Fibroblast of skin of abdomen (primary cell): Measurements from ENCODE around the gene PTPN21.
A peak's percentile ranks its signal among the peaks of the same experiment; 100 is the strongest.

Source experiments
- DNase-seq: peaks from one replicate; pipeline ENCODE4 v3.0.0-alpha.2; 2013

PTPN21 gene

DNA sequence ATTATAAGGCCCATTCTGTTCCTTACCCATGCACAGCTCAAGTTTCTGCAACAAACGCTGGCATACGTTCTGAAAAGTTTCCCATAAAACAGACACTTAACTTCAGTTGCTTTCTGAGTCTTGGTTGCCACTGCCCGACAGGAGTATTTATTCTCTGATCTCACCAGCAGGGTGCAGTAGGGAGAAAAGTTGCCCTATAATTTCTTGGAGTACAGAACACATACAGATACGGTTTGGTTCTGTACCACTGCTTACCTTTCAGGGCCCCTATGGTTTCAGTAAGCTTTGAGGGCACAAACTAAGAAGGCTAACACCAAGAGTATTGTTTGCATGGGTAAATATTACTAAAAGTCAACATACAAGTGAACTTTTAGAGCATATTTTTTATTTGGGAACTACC, 91.5 kb downstream of the PTPN21 start:
- DNase-seq = no peak

DNA sequence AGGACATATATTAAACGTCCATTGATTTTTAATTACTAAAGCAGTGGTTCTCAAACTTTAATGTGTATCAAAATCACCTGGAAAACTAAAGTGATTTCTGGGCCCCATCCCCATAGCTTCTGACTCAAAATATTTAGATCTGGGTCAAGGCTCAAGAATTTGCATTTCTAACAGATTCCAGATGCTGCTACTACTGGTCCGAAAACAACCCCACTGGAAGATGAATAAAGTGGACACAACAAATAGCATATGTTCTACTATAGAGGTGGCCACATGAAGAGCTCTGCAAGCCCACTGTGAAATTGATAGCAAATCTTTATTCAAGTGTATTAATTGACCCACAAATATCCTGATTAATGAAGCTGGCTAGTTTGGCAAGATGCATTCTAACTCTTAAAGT, 99.9 kb downstream of the PTPN21 start:
- peak; percentile 28 for DNase-seq

DNA sequence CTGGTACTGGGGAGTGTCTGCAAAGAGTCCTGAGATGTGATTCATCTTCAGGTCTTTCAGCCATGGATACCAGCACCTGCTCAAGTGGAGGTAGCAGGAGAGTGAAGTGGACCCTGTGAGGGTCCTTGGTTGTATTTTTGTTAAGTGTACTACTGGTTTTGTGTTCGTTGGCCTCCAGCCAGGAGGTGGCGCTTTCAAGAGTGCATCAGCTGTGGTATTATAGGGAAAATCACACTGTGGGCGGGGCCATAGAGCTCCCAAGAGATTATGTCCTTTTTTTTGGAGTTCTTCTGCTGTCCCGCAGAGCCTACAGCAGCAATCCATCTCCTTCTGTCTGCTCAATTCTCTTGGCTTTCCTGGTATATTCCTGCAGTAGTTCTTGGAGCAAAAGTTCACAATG, 102.6 kb downstream of the PTPN21 start:
- no peak for DNase-seq

DNA sequence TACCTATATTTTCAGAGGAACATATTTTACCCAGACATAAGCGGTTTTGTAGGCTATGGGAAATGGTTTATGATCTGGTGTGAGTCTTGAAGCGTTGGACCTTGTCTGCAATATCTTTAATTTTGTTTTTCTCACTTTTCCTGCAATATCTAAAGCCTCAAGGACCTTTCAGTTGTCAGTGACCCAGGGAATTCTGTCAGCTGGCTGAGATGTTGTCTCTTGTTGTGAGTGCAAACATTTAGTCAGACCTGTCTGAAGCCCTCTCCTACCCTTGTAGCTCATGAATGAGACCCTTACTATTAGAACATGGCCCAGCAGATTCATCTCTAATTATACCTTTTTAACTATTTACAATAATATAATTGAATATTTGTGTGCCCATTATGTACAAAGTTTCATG, 115.7 kb downstream of the PTPN21 start:
- DNase-seq = no peak

DNA sequence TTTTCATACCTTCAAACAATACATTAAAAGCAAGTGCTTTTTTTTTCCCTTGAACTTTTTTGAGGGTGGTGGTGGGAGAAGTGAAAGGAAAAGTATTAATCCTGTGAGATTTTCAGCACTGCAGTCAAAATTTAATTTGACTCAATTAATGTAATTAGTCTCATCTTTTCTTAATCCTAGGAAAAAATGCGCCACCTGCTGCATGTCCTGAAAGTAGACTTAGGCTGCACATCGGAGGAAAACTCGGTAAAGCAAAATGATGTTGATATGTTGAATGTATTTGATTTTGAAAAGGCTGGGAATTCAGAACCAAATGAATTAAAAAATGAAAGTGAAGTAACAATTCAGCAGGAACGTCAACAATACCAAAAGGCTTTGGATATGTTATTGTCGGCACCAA, 117.1 kb downstream of the PTPN21 start:
- no peak for DNase-seq

DNA sequence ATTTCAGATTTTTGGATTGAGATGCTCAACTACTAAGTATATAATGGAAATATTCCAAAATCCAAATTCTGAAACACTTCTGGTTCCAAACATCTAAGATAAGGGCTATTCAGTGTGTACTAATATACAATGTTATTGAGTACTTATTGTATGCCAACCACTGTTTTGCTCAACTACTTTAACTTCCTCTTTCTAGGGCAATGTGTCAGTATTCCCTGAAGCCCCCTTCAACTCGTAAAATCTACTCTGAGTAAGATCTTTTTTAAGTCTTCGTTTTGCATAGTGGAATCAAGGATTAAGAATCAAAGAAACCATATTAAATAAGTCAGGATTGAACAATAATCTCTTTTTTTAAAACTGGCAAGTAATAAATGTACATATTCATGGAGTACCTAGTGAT, 123.8 kb downstream of the PTPN21 start:
- no peak for DNase-seq

DNA sequence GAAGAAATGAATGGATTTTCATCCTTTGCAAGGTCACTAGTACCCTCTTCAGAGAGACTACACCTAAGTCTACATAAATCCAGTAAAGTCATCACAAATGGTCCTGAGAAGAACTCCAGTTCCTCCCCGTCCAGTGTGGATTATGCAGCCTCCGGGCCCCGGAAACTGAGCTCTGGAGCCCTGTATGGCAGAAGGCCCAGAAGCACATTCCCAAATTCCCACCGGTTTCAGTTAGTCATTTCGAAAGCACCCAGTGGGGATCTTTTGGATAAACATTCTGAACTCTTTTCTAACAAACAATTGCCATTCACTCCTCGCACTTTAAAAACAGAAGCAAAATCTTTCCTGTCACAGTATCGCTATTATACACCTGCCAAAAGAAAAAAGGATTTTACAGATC, 128.5 kb downstream of the PTPN21 start:
- DNase-seq = peak; percentile 16

DNA sequence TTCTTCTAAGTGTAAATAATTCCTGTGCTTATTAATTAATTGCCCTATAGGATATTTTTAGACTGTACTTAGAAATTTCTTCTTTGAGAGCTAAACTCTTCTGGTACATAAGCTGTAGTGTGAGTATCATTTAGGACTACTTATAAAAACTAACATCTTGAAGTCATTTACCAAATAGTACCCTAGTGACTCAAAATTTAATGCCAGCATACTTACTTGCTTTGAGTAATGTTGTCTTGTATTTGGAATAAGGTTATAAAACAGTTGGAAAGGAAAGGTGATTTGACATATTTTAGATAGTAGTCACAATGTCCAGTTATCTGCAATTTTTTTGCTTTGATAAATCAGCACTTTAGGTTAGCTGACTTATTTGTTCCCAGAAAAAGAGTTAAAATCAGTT, 130.2 kb downstream of the PTPN21 start:
- peak; percentile 54 for DNase-seq

DNA sequence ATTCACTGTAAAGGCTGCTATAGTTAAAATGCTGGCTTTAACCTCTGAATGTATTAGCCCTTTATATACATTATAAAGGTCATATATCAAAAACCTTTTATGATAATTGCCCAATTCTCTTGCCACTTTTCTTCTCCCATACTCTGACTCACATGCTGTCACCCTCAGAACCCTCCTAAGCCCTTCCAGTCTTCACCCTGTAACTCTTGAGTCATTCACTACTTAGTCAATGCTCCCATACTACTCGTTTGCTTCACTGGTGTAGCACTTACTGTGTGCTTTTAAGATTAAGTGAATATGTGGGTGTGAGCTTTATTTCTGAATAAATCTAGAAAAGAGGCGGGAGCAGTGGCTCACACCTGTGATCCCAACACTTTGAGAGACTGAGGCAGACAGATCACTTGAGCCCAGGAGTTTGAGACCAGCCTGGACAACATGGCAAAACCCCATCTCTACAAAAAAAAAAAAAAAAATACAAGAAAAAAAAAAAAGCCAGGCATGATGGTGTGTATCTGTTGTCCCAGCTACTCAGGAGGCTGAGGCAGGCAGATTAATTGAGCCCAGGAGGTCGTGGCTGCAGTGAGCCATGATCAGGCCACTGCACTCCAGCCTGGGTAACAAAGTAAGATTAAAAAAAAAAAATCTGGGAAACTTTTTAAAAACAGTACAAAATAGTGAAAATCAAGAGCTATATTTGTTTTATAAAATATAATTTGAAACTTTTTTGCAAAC, 131.7 kb downstream of the PTPN21 start:
- DNase-seq = peak; percentile 47

DNA sequence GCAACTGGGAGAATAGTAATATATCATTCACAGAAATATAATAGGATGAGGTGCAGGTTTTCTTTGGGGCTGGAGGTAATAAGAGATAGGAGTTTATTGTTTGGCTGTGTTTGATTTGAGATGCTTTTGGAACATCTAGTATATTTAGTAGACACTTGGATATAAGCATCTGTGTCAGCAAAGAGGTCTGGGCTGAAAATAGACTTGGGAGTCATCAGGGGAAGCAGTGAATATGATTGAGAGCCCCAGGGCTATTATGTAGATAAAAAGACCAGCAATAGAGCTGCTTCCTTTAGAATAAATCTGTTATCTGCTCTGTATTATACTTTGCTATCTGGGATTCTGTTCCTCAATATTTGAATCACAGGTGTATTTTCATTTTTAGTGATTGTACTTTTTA, 132.8 kb downstream of the PTPN21 start:
- no peak for DNase-seq

DNA sequence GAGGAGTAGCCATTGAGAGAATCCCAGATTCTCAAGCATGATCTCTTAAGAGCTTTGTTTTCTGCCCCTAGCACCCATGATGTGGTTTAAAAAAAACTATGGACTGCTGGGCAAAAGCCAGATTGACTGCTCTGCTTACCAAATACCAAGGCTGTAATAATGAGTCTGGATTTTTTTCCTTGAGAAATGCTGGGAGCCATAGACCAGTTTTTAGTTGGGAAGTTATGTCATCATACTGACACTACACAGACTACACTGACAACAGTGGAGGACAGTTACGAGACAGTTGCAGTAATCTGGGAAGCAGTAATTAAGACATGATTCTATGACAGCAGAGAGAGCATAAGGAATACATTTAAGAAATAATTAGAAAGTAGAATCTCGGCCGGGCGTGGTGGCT, 133.5 kb downstream of the PTPN21 start:
- DNase-seq = peak; percentile 29

DNA sequence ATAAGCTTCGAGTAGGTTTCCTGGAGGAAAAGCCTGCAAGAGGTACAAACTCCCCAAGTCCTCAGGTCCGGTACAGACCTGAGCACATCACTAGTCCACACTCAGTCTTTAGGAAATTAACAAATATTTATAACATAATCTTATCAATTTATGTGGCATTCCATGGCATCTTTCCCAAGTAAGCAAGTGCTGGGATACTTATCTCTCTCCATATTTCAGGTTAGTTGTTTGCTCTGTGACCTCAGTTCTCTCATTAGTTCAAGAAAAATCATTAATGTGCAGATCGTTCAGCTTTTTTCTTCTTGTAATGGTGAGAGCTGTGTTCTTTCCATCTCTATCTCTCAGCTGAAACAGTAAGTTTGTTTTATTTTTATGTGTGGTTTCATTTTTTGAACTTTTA, 134.6 kb downstream of the PTPN21 start:
- no peak for DNase-seq

DNA sequence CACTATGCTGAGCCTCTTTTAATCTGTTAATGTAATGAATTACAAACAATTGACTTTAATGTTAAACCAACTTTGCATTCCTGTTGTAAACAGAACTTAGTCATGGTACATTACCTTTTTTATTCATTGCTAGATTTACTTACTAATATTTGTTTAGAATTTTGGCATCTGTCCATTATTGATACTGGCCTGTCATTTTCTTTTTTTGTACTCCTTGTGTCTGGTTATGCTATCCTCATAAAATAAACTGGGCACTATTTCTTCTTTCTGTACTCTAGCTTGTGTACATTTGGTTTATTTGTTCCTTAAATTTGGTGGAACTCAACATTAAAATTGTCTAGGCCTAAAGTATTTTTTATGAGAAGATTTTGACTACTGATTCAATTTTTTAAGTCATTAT, 137.2 kb downstream of the PTPN21 start:
- DNase-seq = no peak
